H1 (cell line): ENCODE data around the gene ASPA. TPM values are rescaled to one million over a fixed set of nuclear protein-coding genes. Genes with fewer than 3 reads are reported as not detected.

Source experiments
- CTCF ChIA-PET: fragments of 300-600 bp; sonication (Branson Sonifier 250); formaldehyde crosslinking; loops from one replicate; lab custom pipeline; 2021; ENCODE audit not compliant: partially characterized antibody; lab: Charles Lee
- POLR2A ChIA-PET: fragments of 300-600 bp; sonication (Branson Sonifier 250); formaldehyde crosslinking; loops from one replicate; lab custom pipeline; 2021; ENCODE audit warnings: inconsistent platforms; ENCODE audit not compliant: partially characterized antibody; lab: Charles Lee
- DNase-seq, 2 experiments: peaks; one replicate each; pipeline versions ENCODE4 v3.0.0 to v3.0.0-alpha.2; 2010 to 2022; ENCODE audit warnings: low spot score in 2 of 2, low read depth in 1 of 2, mixed read lengths in 1 of 2
- FAIRE-seq: peaks from 2 replicates; lab custom pipeline; 2011; peaks lifted over from hg19 to GRCh38; lab: Jason Lieb, UNC
- H2AFZ ChIP-seq: 2 replicates; pipeline ENCODE4 v1.8.1; 2012; ENCODE audit warnings: low read length, inconsistent platforms
- H2AK5ac ChIP-seq: 2 replicates; pipeline ENCODE4 v1.6.1; 2013; ENCODE audit warnings: low read depth, low read length
- H2BK120ac ChIP-seq: replicated peaks from 2 replicates; pipeline ENCODE3; 2013; ENCODE audit warnings: low read depth, low read length, inconsistent platforms
- H2BK12ac ChIP-seq: 2 replicates; pipeline ENCODE4 v1.6.1; 2013; ENCODE audit warnings: low read depth, low read length
- H2BK15ac ChIP-seq: 2 replicates; pipeline ENCODE4 v1.6.1; 2013; ENCODE audit warnings: low read length
- H2BK20ac ChIP-seq: 2 replicates; pipeline ENCODE4 v1.6.1; 2013; ENCODE audit warnings: low read length
- H2BK5ac ChIP-seq: 2 replicates; pipeline ENCODE4 v1.6.1; 2013; ENCODE audit warnings: low read depth, low read length
- H3K14ac ChIP-seq: 2 replicates; pipeline ENCODE4 v1.6.1; 2013; ENCODE audit warnings: inconsistent platforms; ENCODE audit not compliant: insufficient read length
- H3K18ac ChIP-seq: 2 replicates; pipeline ENCODE4 v1.6.1; 2013; ENCODE audit warnings: low read length; ENCODE audit errors: extremely low read depth
- H3K23ac ChIP-seq: 2 replicates; pipeline ENCODE4 v1.6.1; 2013; ENCODE audit warnings: inconsistent platforms; ENCODE audit not compliant: insufficient read length
- H3K23me2 ChIP-seq: 2 replicates; pipeline ENCODE4 v1.6.1; 2013; ENCODE audit warnings: low read depth, low read length
- H3K27ac ChIP-seq: 2 replicates; pipeline ENCODE4 v1.6.1; 2011; ENCODE audit warnings: low read depth, low read length, inconsistent platforms
- H3K27me3 ChIP-seq, 4 experiments: replicated peaks in 1 of 4; 1 replicate in 1 of 4; 2 replicates in 3 of 4; pipeline versions ENCODE4 v1.6.1 to v1.8.1; 2011 to 2013; ENCODE audit warnings: low read length in 3 of 4, mild to moderate bottlenecking in 3 of 4, inconsistent platforms in 2 of 4, mixed read lengths in 2 of 4, moderate library complexity in 1 of 4; ENCODE audit not compliant: control insufficient read depth in 3 of 4, insufficient read depth in 3 of 4; ENCODE audit errors: extremely low read depth in 1 of 4
- H3K36me3 ChIP-seq, 4 experiments: 2 replicates each; pipeline versions ENCODE4 v1.6.1 to v1.8.1; 2011 to 2013; ENCODE audit warnings: mild to moderate bottlenecking in 4 of 4, low read length in 3 of 4, moderate library complexity in 2 of 4, control low read depth in 1 of 4, inconsistent platforms in 1 of 4; ENCODE audit not compliant: insufficient read depth in 4 of 4, control insufficient read depth in 2 of 4
- H3K4ac ChIP-seq: replicated peaks from 2 replicates; pipeline ENCODE3; 2013; ENCODE audit warnings: low read length, low read depth, mixed read lengths, inconsistent platforms; ENCODE audit not compliant: insufficient read length
- H3K4me1 ChIP-seq, 4 experiments: replicated peaks in 1 of 4; 1 replicate in 1 of 4; 2 replicates in 3 of 4; pipeline versions ENCODE4 v1.6.1 to v1.8.1; 2011 to 2013; ENCODE audit warnings: low read length in 3 of 4, inconsistent platforms in 2 of 4, mixed read lengths in 1 of 4; ENCODE audit not compliant: insufficient read depth in 4 of 4, control insufficient read depth in 3 of 4
- H3K4me2 ChIP-seq, 2 experiments: 2 replicates each; pipeline versions ENCODE4 v1.6.1 to v1.8.1; 2011 to 2013; ENCODE audit warnings: low read depth in 2 of 2, low read length in 2 of 2, control low read depth in 1 of 2, inconsistent platforms in 1 of 2, mild to moderate bottlenecking in 1 of 2; ENCODE audit not compliant: insufficient read depth in 1 of 2
- H3K4me3 ChIP-seq, 4 experiments: fragments of 200-600, 300-600 bp in 1 of 4; sonication (generic), shearing (Covaris generic), sonication (Bioruptor Twin) in 1 of 4; 2 replicates each; pipeline versions ENCODE4 v1.5.1 to v1.8.1; 2011 to 2016; ENCODE audit warnings: low read length in 4 of 4, low read depth in 3 of 4, control low read depth in 2 of 4, inconsistent platforms in 2 of 4, mild to moderate bottlenecking in 2 of 4, mixed read lengths in 1 of 4, moderate library complexity in 1 of 4; ENCODE audit not compliant: insufficient read depth in 2 of 4; ENCODE audit errors: extremely low read depth in 1 of 4
- H3K56ac ChIP-seq: replicated peaks from 2 replicates; pipeline ENCODE3; 2013; ENCODE audit warnings: low read depth, mild to moderate bottlenecking, mixed read lengths, low read length, inconsistent platforms; ENCODE audit not compliant: insufficient read length
- H3K79me1 ChIP-seq: 2 replicates; pipeline ENCODE4 v1.6.1; 2013; ENCODE audit warnings: low read depth, low read length, control low read depth
- H3K79me2 ChIP-seq, 2 experiments: 2 replicates each; pipeline versions ENCODE4 v1.6.1 to v1.8.1; 2012 to 2013; ENCODE audit warnings: low read length in 2 of 2, mild to moderate bottlenecking in 2 of 2, inconsistent platforms in 1 of 2; ENCODE audit not compliant: insufficient read depth in 2 of 2, control insufficient read depth in 1 of 2
- H3K9ac ChIP-seq, 4 experiments: replicated peaks in 1 of 4; 1 replicate in 1 of 4; 2 replicates in 3 of 4; pipeline versions ENCODE4 v1.6.1 to v1.8.1; 2011 to 2013; ENCODE audit warnings: low read depth in 3 of 4, low read length in 3 of 4, control low read depth in 2 of 4, mild to moderate bottlenecking in 2 of 4, moderate library complexity in 2 of 4, inconsistent platforms in 1 of 4; ENCODE audit errors: extremely low read depth in 1 of 4
- H3K9me3 ChIP-seq, 2 experiments: 2 replicates each; pipeline versions ENCODE4 v1.6.1 to v1.8.1; 2012 to 2013; ENCODE audit warnings: mild to moderate bottlenecking in 2 of 2, moderate library complexity in 2 of 2, control low read depth in 1 of 2, inconsistent platforms in 1 of 2, low read depth in 1 of 2, low read length in 1 of 2, mixed read lengths in 1 of 2; ENCODE audit not compliant: insufficient read depth in 2 of 2
- H4K20me1 ChIP-seq, 2 experiments: replicated peaks in 1 of 2; 2 replicates each; pipeline versions ENCODE3 to v1.8.1; 2011 to 2013; ENCODE audit warnings: inconsistent platforms in 2 of 2, low read length in 2 of 2, mild to moderate bottlenecking in 1 of 2; ENCODE audit not compliant: insufficient read depth in 2 of 2, control insufficient read depth in 1 of 2
- H4K5ac ChIP-seq: 2 replicates; pipeline ENCODE4 v1.6.1; 2013; ENCODE audit warnings: low read length, low read depth, mixed read lengths, inconsistent platforms; ENCODE audit not compliant: insufficient read length
- H4K8ac ChIP-seq: 2 replicates; pipeline ENCODE4 v1.8.0; 2013; ENCODE audit warnings: mild to moderate bottlenecking, moderate library complexity, low read length, inconsistent platforms; ENCODE audit not compliant: insufficient read depth; ENCODE audit errors: extremely low read depth
- H4K91ac ChIP-seq: replicated peaks from 2 replicates; pipeline ENCODE3; 2013; ENCODE audit warnings: low read length, mixed read lengths, inconsistent platforms; ENCODE audit not compliant: insufficient read length
- CHD1 ChIP-seq: IDR thresholded peaks from 2 replicates; pipeline ENCODE4 v1.6.1; 2012; ENCODE audit warnings: low read depth, low read length, improper control_type of control experiment
- SIN3A ChIP-seq, 2 experiments: IDR thresholded peaks in 1 of 2; conservative IDR thresholded peaks in 1 of 2; 2 replicates each; pipeline ENCODE4 v1.6.1; 2011 to 2012; ENCODE audit warnings: low read length in 2 of 2, improper control_type of control experiment in 1 of 2, low read depth in 1 of 2, mild to moderate bottlenecking in 1 of 2
- WGBS, 2 experiments: shearing (Covaris generic) in 1 of 2; methylation state at CpG; one replicate each; pipeline versions ENCODE4 v1.1.6 to v1.1.7; 2013 to 2015; ENCODE audit warnings: low lambda C conversion rate in 2 of 2, mixed read lengths in 2 of 2, inconsistent platforms in 1 of 2, low coverage in 1 of 2, missing lambda C conversion rate in 1 of 2; ENCODE audit not compliant: insufficient replicate concordance in 2 of 2, insufficient coverage in 1 of 2, insufficient read length in 1 of 2; ENCODE audit errors: extremely low coverage in 1 of 2, missing lambda C conversion rate in 1 of 2; 5-methylcytosine and 5-hydroxymethylcytosine counted together
- polyA plus RNA-seq, 7 experiments: library from polyadenylated mRNA; depleted of rRNA in 3 of 7; stranded (reverse) in 5 of 7; unstranded in 2 of 7; fragments of >200 nt in 5 of 7; fragments of 200-250 nt in 2 of 7; gene quantifications; 1 replicate in 5 of 7; 2 replicates in 1 of 7; 4 replicates in 1 of 7; pipeline versions ENCODE4 v1.2.1 to v1.2.3, GENCODE V29; 2011 to 2013; ENCODE audit warnings: missing spikeins in 2 of 7, mixed read lengths in 2 of 7
- total RNA-seq: library from RNA; stranded (reverse); fragmentation: NEBNext Ultra II Directional; extraction: Animal tissue kit (Norgen Biotek cat#: 25700); gene quantifications from 2 replicates; pipeline ENCODE4 v1.2.1, GENCODE V29; 2021

Gene ASPA
- total and polyA plus RNA-seq, 2 of the 8 experiments (the other 6 are each of a cell fraction or from before 2014, with no cell fraction given), result 0.03 TPM; not detected in 1

DNA sequence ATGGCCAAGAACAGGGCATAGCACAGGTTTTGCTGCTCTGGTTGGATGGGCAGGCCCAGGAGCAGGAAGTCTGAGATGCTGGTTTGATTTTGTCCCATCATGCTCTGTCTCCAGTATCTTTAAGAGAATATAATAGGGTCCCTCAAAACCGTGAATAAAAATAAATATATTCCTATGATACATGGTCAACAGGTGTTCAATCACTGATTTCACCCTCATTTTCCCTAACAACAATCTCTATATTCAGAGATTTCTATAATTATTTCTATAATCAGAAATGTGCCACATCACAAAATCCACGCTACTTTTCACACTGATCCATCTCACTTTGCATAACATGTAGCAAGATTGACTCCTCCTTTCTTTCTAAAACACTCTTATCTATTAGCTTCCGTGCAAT is 42.1 kb upstream of the ASPA start, which contains the start of gene OR1E2:
TSS of gene OR1E2 (minus strand) at position 101 of the 400 bp plus-strand sequence. CDS start at position 101, 0 bp downstream.
- no peaks in the 10 kb centered on the region for H3K9me3 ChIP-seq
- TF ChIP-seq CHD1, result no peak
- no peak for TF ChIP-seq SIN3A (conservative IDR thresholded peaks at IDR 0.05 in 1 of 2, IDR thresholded peaks at IDR 0.05 in 1 of 2; ENCODE audit: low read depth in 1 of 2, low read length in 2 of 2)
- no peaks in the 10 kb centered on the region for H3K36me3 ChIP-seq
- H4K91ac ChIP-seq, result no peak within 1 kb of the TSS
- H3K14ac ChIP-seq, result no peak within 1 kb of the TSS
- no peak within 1 kb of the TSS for H2BK15ac ChIP-seq
- DNase-seq (no peak), FAIRE-seq (no peak)
- no peak within 1 kb of the TSS for H2AK5ac ChIP-seq
- no peak within 1 kb of the TSS for H3K4ac ChIP-seq
- H2BK20ac ChIP-seq, result no peak within 1 kb of the TSS
- H4K8ac ChIP-seq, result no peak within 1 kb of the TSS
- H4K5ac ChIP-seq, result no peak within 1 kb of the TSS
- no peaks in the 10 kb centered on the region for H3K79me1 ChIP-seq
- no peak within 1 kb of the TSS for H2BK120ac ChIP-seq
- H3K23ac ChIP-seq, result no peak within 1 kb of the TSS
- no peaks in the 10 kb centered on the region for H4K20me1 ChIP-seq
- H2BK12ac ChIP-seq, result no peak within 1 kb of the TSS
- H3K9ac ChIP-seq, result no peak within 1 kb of the TSS
- peaks cover 0 to 3% (median 1%) of the 10 kb centered on the region in 4 experiments; a peak in 2 of 7 replicates for H3K4me1 ChIP-seq
- no peak within 1 kb of the TSS for H3K4me2 ChIP-seq
- 87% methylated on average over 3 of the region's 3 CpGs; no CpG with 5 or more reads in 1 of the 2 experiments for WGBS, 2 experiments
- no peak within 1 kb of the TSS for H2AFZ ChIP-seq
- H2BK5ac ChIP-seq, result no peak within 1 kb of the TSS
- H3K79me2 ChIP-seq, result no peaks in the 10 kb centered on the region
- no peaks in the 10 kb centered on the region; the same call in 1 of the 2 replicates for H3K23me2 ChIP-seq
- H3K27me3 ChIP-seq, result no peaks in the 10 kb centered on the region
- no peak within 1 kb of the TSS for H3K18ac ChIP-seq
- no peak within 1 kb of the TSS for H3K56ac ChIP-seq
- CTCF ChIA-PET, result interaction anchor here (0.8 kb wide), 1 partner anchor 62 kb away, joined by 3 read pairs; no protein-coding TSS in a partner anchor
- H3K27ac ChIP-seq, result no peak within 1 kb of the TSS
- no peak within 1 kb of the TSS for H3K4me3 ChIP-seq
- POLR2A ChIA-PET, result no interaction called here
